HepG2 (cell line): Measurements from ENCODE around the gene VPS37B. TPM values are rescaled to one million over a fixed set of nuclear protein-coding genes. Genes with fewer than 3 reads are reported as not detected.

Source experiments
- ATAC-seq: fragments of 200-7000 bp; cut with Tn5 transposase; 3 replicates; pipeline ENCODE4 v1.9.1; 2020; ENCODE audit warnings: mild to moderate bottlenecking, moderate library complexity
- BruUV-seq: library from RNA; stranded (reverse); fragments of 400-500 nt; replicated peaks from 2 replicates; lab custom pipeline; 2021; lab: Mats Ljungman, UMichigan
- CTCF ChIA-PET: fragments of 300-600 bp; formaldehyde crosslinking; extraction: SDS; loops from one replicate; lab custom pipeline; 2021; ENCODE audit warnings: low total read pairs, inconsistent platforms, low intra/inter-chr PET ratio; lab: Yijun Ruan, JAX
- POLR2A ChIA-PET: fragments of 350-600 bp; sonication (Branson Sonifier 250); formaldehyde crosslinking; loops from one replicate; lab custom pipeline; 2020; ENCODE audit warnings: antibody characterized with exemption, inconsistent platforms; lab: Yijun Ruan, JAX
- DNase-seq: peaks from one replicate; pipeline ENCODE4 v3.0.0-alpha.2; 2015; ENCODE audit warnings: low spot score
- FAIRE-seq: peaks from 3 replicates; lab custom pipeline; 2011; peaks lifted over from hg19 to GRCh38; lab: Jason Lieb, UNC
- H2AFZ ChIP-seq: one replicate; pipeline ENCODE4 v1.6.1; 2011; ENCODE audit warnings: low read length, inconsistent platforms
- H3K27ac ChIP-seq: fragments of 300-600 bp; 3 replicates; pipeline ENCODE4 v1.8.0; 2011; ENCODE audit warnings: mixed run types, mild to moderate bottlenecking, mixed read lengths, low read length, inconsistent platforms; ENCODE audit not compliant: insufficient read depth; ENCODE audit errors: extremely low read length
- H3K27me3 ChIP-seq, 2 experiments: fragments of 200-600 bp in 1 of 2; 2 replicates in 1 of 2; 3 replicates in 1 of 2; pipeline versions ENCODE4 v1.6.0 to v1.8.0; 2011; ENCODE audit warnings: low read length in 2 of 2, mild to moderate bottlenecking in 2 of 2, moderate library complexity in 2 of 2, inconsistent platforms in 1 of 2; ENCODE audit not compliant: insufficient read depth in 2 of 2, control insufficient read depth in 1 of 2
- H3K36me3 ChIP-seq, 2 experiments: fragments of 200-600 bp in 1 of 2; replicated peaks in 1 of 2; 2 replicates in 1 of 2; 3 replicates in 1 of 2; pipeline versions ENCODE4 v1.5.1 to v1.8.0; 2011; ENCODE audit warnings: low read length in 2 of 2, inconsistent platforms in 1 of 2; ENCODE audit not compliant: insufficient read depth in 2 of 2, control insufficient read depth in 1 of 2
- H3K4me1 ChIP-seq: 2 replicates; pipeline ENCODE4 v1.5.1; 2012; ENCODE audit warnings: low read length, inconsistent platforms; ENCODE audit not compliant: insufficient read depth
- H3K4me2 ChIP-seq: 2 replicates; pipeline ENCODE4 v1.6.0; 2011; ENCODE audit warnings: low read depth, low read length, inconsistent platforms
- H3K4me3 ChIP-seq, 3 experiments: fragments of 200-600 bp in 1 of 3; sonication (generic), shearing (Covaris generic) in 1 of 3; replicated peaks in 1 of 3; 2 replicates each; pipeline ENCODE4 v1.5.1; 2011 to 2016; ENCODE audit warnings: low read length in 3 of 3, inconsistent platforms in 2 of 3, low read depth in 2 of 3, mild to moderate bottlenecking in 2 of 3, control low read depth in 1 of 3, mixed read lengths in 1 of 3; ENCODE audit not compliant: insufficient read depth in 1 of 3
- H3K79me2 ChIP-seq: one replicate; pipeline ENCODE4 v1.6.1; 2011; ENCODE audit warnings: low read length, inconsistent platforms; ENCODE audit not compliant: insufficient read depth
- H3K9ac ChIP-seq: 2 replicates; pipeline ENCODE4 v1.6.0; 2011; ENCODE audit warnings: mild to moderate bottlenecking, low read depth, low read length, inconsistent platforms; ENCODE audit not compliant: insufficient read depth
- H3K9me3 ChIP-seq: 2 replicates; pipeline ENCODE4 v1.5.1; 2012; ENCODE audit warnings: mild to moderate bottlenecking, low read length
- H4K20me1 ChIP-seq: 2 replicates; pipeline ENCODE4 v1.6.0; 2011; ENCODE audit warnings: inconsistent platforms, mild to moderate bottlenecking, low read length, moderate library complexity; ENCODE audit not compliant: insufficient read depth
- CENPX ChIP-seq: sonication (generic); formaldehyde crosslinking; IDR thresholded peaks from 2 replicates; pipeline ENCODE4 v1.9.0; 2021; ENCODE audit warnings: mild to moderate bottlenecking, missing genetic modification reagents, moderate library complexity
- NFE2L1 ChIP-seq: sonication (generic); formaldehyde crosslinking; IDR thresholded peaks from 2 replicates; pipeline ENCODE4 v1.4.0; 2020; ENCODE audit warnings: missing genetic modification reagents, mild to moderate bottlenecking, borderline replicate concordance
- PLSCR1 ChIP-seq: sonication (generic); formaldehyde crosslinking; IDR thresholded peaks from 2 replicates; pipeline ENCODE4 v1.5.0; 2020; ENCODE audit warnings: missing genetic modification reagents, mild to moderate bottlenecking, borderline replicate concordance
- RBM39 ChIP-seq: fragments of 200-400 bp; formaldehyde crosslinking; IDR thresholded peaks from one replicate; pipeline ENCODE4 v1.6.1; 2018; ENCODE audit warnings: antibody characterized with exemption, mild to moderate bottlenecking, low read depth, low read length; ENCODE audit not compliant: poor library complexity, severe bottlenecking
- TFE3 ChIP-seq: IDR thresholded peaks from 2 replicates; pipeline ENCODE4 v1.6.1; 2016
- TOPORS ChIP-seq: sonication (generic); formaldehyde crosslinking; IDR thresholded peaks from 2 replicates; pipeline ENCODE4 v1.8.0; 2023; ENCODE audit warnings: mild to moderate bottlenecking, missing genetic modification reagents
- YY1 ChIP-seq: IDR thresholded peaks from 2 replicates; pipeline ENCODE4 v1.6.1; 2011; ENCODE audit warnings: low read length, low read depth, moderate library complexity, mild to moderate bottlenecking; ENCODE audit not compliant: insufficient read depth, insufficient replicate concordance
- ZNF660 ChIP-seq: sonication (generic); formaldehyde crosslinking; IDR thresholded peaks from 2 replicates; pipeline ENCODE4 v1.5.1; 2020; ENCODE audit warnings: mild to moderate bottlenecking, low read depth, missing genetic modification reagents, borderline replicate concordance
- WGBS: methylation state at CpG from one replicate; pipeline ENCODE4 v1.1.6; 2017; ENCODE audit warnings: low lambda C conversion rate; 5-methylcytosine and 5-hydroxymethylcytosine counted together
- in situ Hi-C: cut with HindIII; loops from 2 replicates; pipeline ENCODE4 v1.10.0; 2017; ENCODE audit warnings: low pct_unique_long_range_greater_than_20kb; ENCODE audit not compliant: extremely low pct_ligation_motif_present
- intact Hi-C: fragments of 100-400 bp; cut with micrococcal nuclease; formaldehyde crosslinking; loops from one replicate; pipeline ENCODE4 v1.10.0; 2022; ENCODE audit not compliant: unreplicated experiment
- polyA plus RNA-seq, 8 experiments: library from polyadenylated mRNA; depleted of rRNA in 3 of 8; stranded (reverse) in 7 of 8; unstranded in 1 of 8; fragments of >200 nt; fragmentation: Illumina TruSeq in 4 of 8; extraction: Trizol in 4 of 8; gene quantifications; 2 replicates each; pipeline versions ENCODE4 v1.2.1 to v1.2.3, GENCODE V29; 2011 to 2016; ENCODE audit warnings: low read depth in 4 of 8, missing spikeins in 1 of 8, mixed read lengths in 1 of 8; ENCODE audit not compliant: insufficient read depth in 1 of 8
- total RNA-seq, 5 experiments: library from RNA; depleted of rRNA; stranded (reverse); fragments of >200 nt; fragmentation: Illumina TruSeq; extraction: Trizol; gene quantifications; 2 replicates each; pipeline ENCODE4 v1.2.3, GENCODE V29; 2016; ENCODE audit warnings: low read depth in 1 of 5
- TF ChIP-seq, protein P1 (sequence below): IDR thresholded peaks from 2 replicates; pipeline ENCODE4 v1.6.1; 2016; ENCODE audit warnings: missing biosample characterization, missing genetic modification reagents, low read depth

VPS37B gene
- total and polyA plus RNA-seq, 2 of the 13 experiments (the other 11 are each of a cell fraction or from before 2014, with no cell fraction given) = 4.6 to 5.3 TPM

DNA sequence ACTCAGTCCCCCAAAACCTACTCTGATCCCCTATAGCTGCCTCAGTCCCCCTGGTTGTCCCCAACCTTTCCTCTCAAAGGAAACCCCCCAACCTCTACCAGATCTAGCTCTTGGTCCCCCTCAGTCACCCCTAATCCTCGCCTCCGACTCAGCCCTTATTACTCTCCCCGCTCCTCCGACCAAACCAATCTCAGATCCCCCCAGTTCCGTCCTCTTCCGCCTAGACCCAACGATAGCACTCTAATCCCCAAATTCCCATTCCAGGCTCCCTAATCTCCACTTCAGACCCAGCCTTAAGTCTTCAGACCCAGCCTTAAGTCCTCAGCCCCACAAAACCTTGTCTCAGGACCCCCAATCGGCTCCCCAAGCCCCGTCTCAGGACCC, 612 bp downstream of the VPS37B start:
- intact Hi-C loops (no loop called here), in situ Hi-C loops (no loop called here)
- no peak overlapping the region for H2AFZ ChIP-seq
- no peaks in the 10 kb centered on the region for H3K9me3 ChIP-seq
- peaks cover 52% of the 10 kb centered on the region for H3K79me2 ChIP-seq
- ChIA-PET POLR2A (interaction anchor here (1.1 kb wide), 1 partner anchor 16 kb away, joined by 3 read pairs; no protein-coding TSS in a partner anchor), CTCF (no interaction called here)
- TF ChIP-seq NFE2L1 (no peak), RBM39 (no peak), TFE3 (CRISPR knock-in tag) (no peak), YY1 (no peak), PLSCR1 (CRISPR knock-in tag) (0 out of 2 replicates have a peak, but pooled peaks have one; percentile 49), CENPX (no peak), TOPORS (CRISPR knock-in tag) (no peak), ZNF660 (CRISPR knock-in tag) (no peak)
- TF ChIP-seq, protein P1, sequence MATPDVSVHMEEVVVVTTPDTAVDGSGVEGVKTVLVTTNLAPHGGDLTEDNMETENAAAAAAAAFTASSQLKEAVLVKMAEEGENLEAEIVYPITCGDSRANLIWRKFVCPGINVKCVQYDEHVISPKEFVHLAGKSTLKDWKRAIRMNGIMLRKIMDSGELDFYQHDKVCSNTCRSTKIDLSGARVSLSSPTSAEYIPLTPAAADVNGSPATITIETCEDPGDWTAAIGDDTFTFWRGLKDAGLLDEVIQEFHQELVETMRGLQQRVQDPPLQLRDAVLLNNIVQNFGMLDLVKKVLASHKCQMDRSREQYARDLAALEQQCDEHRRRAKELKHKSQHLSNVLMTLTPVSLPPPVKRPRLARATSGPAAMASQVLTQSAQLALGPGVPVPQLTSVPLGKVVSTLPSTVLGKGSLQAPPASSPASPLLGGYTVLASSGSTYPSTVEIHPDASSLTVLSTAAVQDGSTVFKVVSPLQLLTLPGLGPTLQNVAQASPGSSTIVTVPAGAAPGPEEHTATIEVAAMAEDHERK (CRISPR knock-in tag) = no peak
- no TSS peak for BruUV-seq
- no peaks in the 10 kb centered on the region; a peak in 1 of 5 replicates for H3K27me3 ChIP-seq
- H3K9ac ChIP-seq = peak overlapping the region; percentile 89
- H3K27ac ChIP-seq = peak overlapping the region; percentile 69
- no peak for FAIRE-seq
- ATAC-seq = no peak
- no peaks in the 10 kb centered on the region; a peak in 1 of 5 replicates for H3K36me3 ChIP-seq
- H3K4me1 ChIP-seq = peaks cover 76% of the 10 kb centered on the region
- H3K4me3 ChIP-seq = peak overlapping the region; percentile 58 to 79 (median 76)
- peak overlapping the region; percentile 62 for H3K4me2 ChIP-seq
- 56% methylated on average over 9 of the region's 9 CpGs for WGBS
- no peak for DNase-seq
- peaks cover 3% of the 10 kb centered on the region; the same call in 1 of the 2 replicates for H4K20me1 ChIP-seq
